Activated CD4-positive, alpha-beta T cell treated with anti-CD3 and anti-CD28 coated beads, Interleukin-2, amount 50 U/mL, for 48 hours (primary cell): Measurements from ENCODE around the gene DCTN2.
"Not testable (repeated sequence)": the region's sequence is repeated elsewhere in the genome, so short reads cannot be mapped to it uniquely, and the experiment has no call there.

ENCODE experiments used
- DNase-seq, 2 experiments: peaks; one replicate each; pipeline ENCODE4 v3.0.0-alpha.2; 2020

DCTN2 gene

GRCh38 chr12:57525615-57526383, 21.2 kb downstream of the DCTN2 start:
- DNase-seq = no peak

- DNase-seq = no peak
These were observed 22.0 kb downstream of the DCTN2 start for GRCh38 chr12:57524814-57525614.

GRCh38 chr12:57523706-57524614, 23.0 kb downstream of the DCTN2 start:
- peak; percentile 19 to 20 for DNase-seq

- DNase-seq = peak; percentile 36 to 46
These were observed 23.9 kb downstream of the DCTN2 start for GRCh38 chr12:57522887-57523705.

- DNase-seq = peak; percentile 88 to 90
These were observed 24.7 kb downstream of the DCTN2 start, which contains the start of gene MBD6 for GRCh38 chr12:57522011-57522886. MBD6 (plus strand) TSS chr12:57522824; CDS start chr12:57524304, 1,480 bp downstream.

DNA sequence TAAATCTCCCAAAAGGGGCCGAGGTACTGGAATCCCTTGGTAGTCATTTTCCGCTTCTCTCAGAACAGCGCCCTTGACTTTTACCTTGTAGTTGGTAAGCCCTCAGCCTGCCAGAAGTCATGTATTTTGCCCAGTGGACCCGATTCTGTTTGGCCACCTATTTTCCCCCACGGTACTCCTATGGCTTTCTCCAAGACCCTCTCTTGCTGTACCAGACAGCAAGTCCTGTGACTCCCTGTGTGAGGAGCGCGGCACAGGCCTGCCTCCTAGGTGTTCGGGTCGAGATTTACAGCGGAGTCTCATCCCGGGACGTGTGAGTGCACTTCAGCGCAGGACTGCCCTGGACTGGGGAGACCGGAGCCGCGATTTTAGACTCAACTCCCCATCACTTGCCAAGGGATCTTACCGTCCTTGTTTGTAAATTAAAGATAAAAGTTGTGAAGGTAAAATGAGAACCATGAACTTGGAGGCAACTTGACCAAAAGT, 25.4 kb downstream of the DCTN2 start:
- peak; percentile 17 to 30 for DNase-seq

- DNase-seq = peak; percentile 99 to 100
These were observed 26.8 kb downstream of the DCTN2 start, which contains the start of gene DDIT3 for GRCh38 chr12:57520053-57520818. DDIT3 (minus strand) TSS chr12:57520514; CDS start chr12:57517406, 3,108 bp downstream.

- DNase-seq = peak; percentile 36 to 43
These were observed 27.3 kb downstream of the DCTN2 start for GRCh38 chr12:57519796-57520052.

DNA sequence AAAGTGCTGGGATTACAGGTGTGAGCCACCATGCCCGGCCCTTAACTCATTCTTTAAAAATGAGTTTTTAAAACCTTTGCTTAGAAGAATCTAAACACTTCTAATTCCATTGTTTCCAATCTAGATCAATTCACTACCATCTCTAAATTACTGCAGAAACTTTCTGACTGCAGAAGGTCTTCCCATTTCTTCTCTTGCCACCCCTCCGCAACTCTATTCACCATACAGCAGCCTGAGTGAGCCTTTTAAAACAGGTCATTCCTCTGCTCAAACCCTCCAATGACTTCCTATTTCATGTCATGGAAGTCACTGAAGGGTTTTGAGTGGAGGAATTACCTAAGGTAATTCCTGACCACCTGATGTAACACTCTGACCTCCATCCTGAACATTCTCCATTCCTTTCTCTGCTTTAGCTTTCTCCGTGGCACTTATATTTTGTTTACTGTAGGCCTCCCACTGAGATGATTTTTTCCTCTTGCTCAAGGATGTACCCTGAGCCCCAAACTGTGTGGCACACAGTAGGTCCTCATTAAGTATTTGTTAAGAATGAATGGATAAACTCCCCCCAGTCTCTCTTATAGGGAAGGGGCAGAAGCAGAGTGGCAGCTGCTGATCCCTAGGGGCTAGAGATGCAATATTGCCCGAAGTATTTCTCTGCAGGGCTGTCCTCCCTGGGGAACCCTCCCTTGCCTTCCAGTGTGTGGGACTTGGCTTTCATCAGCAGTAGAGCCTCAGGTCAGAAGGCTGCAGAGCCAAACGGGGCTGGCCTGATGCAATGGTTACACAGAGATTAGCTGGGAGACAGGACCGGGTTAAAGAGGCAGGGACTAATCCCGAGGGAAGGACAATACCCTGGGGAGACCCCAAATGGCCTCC, 27.8 kb downstream of the DCTN2 start:
- peak in 1 of 2 experiments; percentile 32 for DNase-seq

DNA sequence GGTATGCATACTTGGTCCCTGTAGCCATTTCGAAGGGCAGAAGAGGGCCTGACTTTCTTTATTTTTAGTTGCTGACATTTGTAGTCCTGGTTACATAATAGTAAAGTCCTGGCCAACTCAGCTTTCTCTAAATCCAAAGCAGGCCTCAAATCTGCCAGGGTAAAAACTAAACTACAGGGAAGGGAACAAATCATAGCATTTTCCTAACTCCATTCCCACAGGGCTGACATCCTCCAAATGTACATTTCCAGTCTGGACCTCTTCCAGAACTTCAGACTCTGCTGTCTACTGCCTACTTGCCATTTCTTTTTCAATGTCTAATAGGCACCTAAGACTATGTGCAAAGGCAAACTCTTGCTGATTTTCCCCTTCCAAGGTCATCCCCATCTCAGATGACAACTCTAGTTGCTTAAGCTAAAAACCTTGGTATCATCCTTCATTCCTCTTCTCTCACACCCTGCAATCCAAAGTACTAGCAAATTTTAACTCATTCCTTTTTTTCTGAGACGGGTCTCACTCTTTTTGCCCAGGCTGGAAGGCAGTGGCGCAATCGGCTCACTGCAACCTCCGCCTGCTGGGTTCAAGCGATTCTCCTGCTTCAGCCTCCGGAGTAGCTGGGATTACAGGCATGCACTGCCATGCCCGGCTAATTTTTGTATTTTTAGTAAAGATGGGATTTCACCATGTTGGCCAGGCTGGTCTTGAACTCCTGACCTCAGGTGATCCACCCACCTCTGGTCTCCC, 28.6 kb downstream of the DCTN2 start:
- no peak for DNase-seq

DNA sequence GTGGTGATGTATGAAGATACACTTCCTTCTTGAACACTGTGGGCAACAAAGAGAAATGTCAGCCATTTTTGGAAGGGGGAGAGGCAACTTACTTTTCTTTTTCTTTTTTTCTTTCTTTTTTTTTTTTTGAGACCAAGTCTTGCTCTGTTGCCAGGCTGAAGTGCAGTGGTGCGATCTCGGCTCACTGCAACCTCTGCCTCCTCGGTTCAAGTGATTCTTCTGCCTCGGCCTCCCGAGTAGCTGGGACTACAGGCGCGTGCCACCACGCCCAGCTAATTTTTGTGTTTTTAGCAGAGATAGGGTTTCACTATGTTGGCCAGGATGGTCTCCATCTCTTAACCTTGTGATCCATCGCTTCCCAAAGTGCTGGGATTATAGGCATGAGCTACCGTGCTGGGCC, 29.3 kb downstream of the DCTN2 start:
- DNase-seq = not testable (repeated sequence)

GRCh38 chr12:57517187-57517586, 29.8 kb downstream of the DCTN2 start:
- no peak for DNase-seq

- no peak for DNase-seq
These were observed 30.3 kb downstream of the DCTN2 start for GRCh38 chr12:57516617-57517153.

GRCh38 chr12:57515934-57516541, 31.0 kb downstream of the DCTN2 start:
- no peak for DNase-seq

GRCh38 chr12:57515408-57515933, 31.5 kb downstream of the DCTN2 start:
- no peak for DNase-seq

GRCh38 chr12:57514720-57515407, 32.1 kb downstream of the DCTN2 start:
- DNase-seq = no peak

- not testable (repeated sequence) for DNase-seq
These were observed 32.7 kb downstream of the DCTN2 start for GRCh38 chr12:57514246-57514645.
